Fibroblast of lung (primary cell): ENCODE measurements around the gene SNRNP48. TPM values are rescaled to one million over a fixed set of nuclear protein-coding genes. Genes with fewer than 3 reads are reported as not detected.

ENCODE experiments used
- DNase-seq, 2 donors: peaks; one replicate each; pipeline versions ENCODE4 v3.0.0 to v3.0.0-alpha.2; 2010; ENCODE audit warnings: low read depth in 2 of 2
- H2AFZ ChIP-seq: 2 replicates; pipeline ENCODE4 v1.5.1; 2012; ENCODE audit warnings: low read length, control low read depth, inconsistent platforms
- H3K27ac ChIP-seq: 2 replicates; pipeline ENCODE4 v1.5.1; 2011; ENCODE audit warnings: low read length, control low read depth; ENCODE audit not compliant: insufficient read depth
- H3K27me3 ChIP-seq: 2 replicates; pipeline ENCODE4 v1.5.1; 2011; ENCODE audit warnings: mild to moderate bottlenecking, low read length; ENCODE audit not compliant: control insufficient read depth, insufficient read depth
- H3K36me3 ChIP-seq: 2 replicates; pipeline ENCODE4 v1.5.1; 2011; ENCODE audit warnings: low read length; ENCODE audit not compliant: control insufficient read depth, insufficient read depth
- H3K4me1 ChIP-seq: 2 replicates; pipeline ENCODE4 v1.5.1; 2011; ENCODE audit warnings: low read length; ENCODE audit not compliant: control insufficient read depth, insufficient read depth; ENCODE audit errors: extremely low read depth
- H3K4me2 ChIP-seq: 2 replicates; pipeline ENCODE4 v1.5.1; 2011; ENCODE audit warnings: low read length, control low read depth; ENCODE audit not compliant: insufficient read depth; ENCODE audit errors: extremely low read depth
- H3K4me3 ChIP-seq, 4 experiments: fragments of 200-600 bp in 1 of 4; sonication (generic) in 1 of 4; replicated peaks in 1 of 4; 2 replicates each; pipeline ENCODE4 v1.5.1; 2011 to 2016; ENCODE audit warnings: low read length in 4 of 4, low read depth in 3 of 4, mild to moderate bottlenecking in 3 of 4, control low read depth in 2 of 4, inconsistent platforms in 1 of 4, mixed read lengths in 1 of 4; ENCODE audit not compliant: insufficient read depth in 1 of 4; ENCODE audit errors: control extremely low read depth in 1 of 4
- H3K79me2 ChIP-seq: 2 replicates; pipeline ENCODE4 v1.5.1; 2012; ENCODE audit warnings: mild to moderate bottlenecking, low read length, inconsistent platforms; ENCODE audit not compliant: control insufficient read depth, insufficient read depth
- H3K9ac ChIP-seq: 2 replicates; pipeline ENCODE4 v1.5.1; 2011; ENCODE audit warnings: mild to moderate bottlenecking, low read length, control low read depth; ENCODE audit not compliant: insufficient read depth
- H3K9me3 ChIP-seq: 2 replicates; pipeline ENCODE4 v1.5.1; 2012; ENCODE audit warnings: low read depth, low read length; ENCODE audit not compliant: control insufficient read depth, insufficient read depth
- H4K20me1 ChIP-seq: 2 replicates; pipeline ENCODE4 v1.5.1; 2011; ENCODE audit warnings: low read length; ENCODE audit not compliant: control insufficient read depth, insufficient read depth; ENCODE audit errors: extremely low read depth
- EZH2 ChIP-seq: IDR thresholded peaks from 2 replicates; pipeline ENCODE4 v1.5.1; 2012; ENCODE audit warnings: low read length, control low read depth, mild to moderate bottlenecking; ENCODE audit errors: missing control alignments
- polyA plus RNA-seq, 2 donors: library from polyadenylated mRNA; depleted of rRNA in 1 of 2; stranded (reverse) in 1 of 2; unstranded in 1 of 2; fragments of >200 nt; gene quantifications; 2 replicates each; pipeline ENCODE4 v1.2.1, GENCODE V29; 2011 to 2012; ENCODE audit warnings: missing spikeins in 1 of 2
- total RNA-seq: library from RNA; depleted of rRNA; stranded (reverse); fragments of >200 nt; gene quantifications from 2 replicates; pipeline ENCODE4 v1.2.1, GENCODE V29; 2014
- TF ChIP-seq, protein P1 (sequence below), 2 donors: IDR thresholded peaks in 1 of 2; conservative IDR thresholded peaks in 1 of 2; 1 replicate in 1 of 2; 2 replicates in 1 of 2; pipeline ENCODE4 v1.5.1; 2011 to 2012; ENCODE audit warnings: low read length in 2 of 2, control low read depth in 1 of 2, inconsistent platforms in 1 of 2, low read depth in 1 of 2, mild to moderate bottlenecking in 1 of 2

SNRNP48 gene
- total and polyA plus RNA-seq, 2 donors (not counting 1 experiment from before 2014, with no cell fraction given): 8.3 to 9.1 TPM

- TF ChIP-seq EZH2: no peak
- TF ChIP-seq, protein P1, sequence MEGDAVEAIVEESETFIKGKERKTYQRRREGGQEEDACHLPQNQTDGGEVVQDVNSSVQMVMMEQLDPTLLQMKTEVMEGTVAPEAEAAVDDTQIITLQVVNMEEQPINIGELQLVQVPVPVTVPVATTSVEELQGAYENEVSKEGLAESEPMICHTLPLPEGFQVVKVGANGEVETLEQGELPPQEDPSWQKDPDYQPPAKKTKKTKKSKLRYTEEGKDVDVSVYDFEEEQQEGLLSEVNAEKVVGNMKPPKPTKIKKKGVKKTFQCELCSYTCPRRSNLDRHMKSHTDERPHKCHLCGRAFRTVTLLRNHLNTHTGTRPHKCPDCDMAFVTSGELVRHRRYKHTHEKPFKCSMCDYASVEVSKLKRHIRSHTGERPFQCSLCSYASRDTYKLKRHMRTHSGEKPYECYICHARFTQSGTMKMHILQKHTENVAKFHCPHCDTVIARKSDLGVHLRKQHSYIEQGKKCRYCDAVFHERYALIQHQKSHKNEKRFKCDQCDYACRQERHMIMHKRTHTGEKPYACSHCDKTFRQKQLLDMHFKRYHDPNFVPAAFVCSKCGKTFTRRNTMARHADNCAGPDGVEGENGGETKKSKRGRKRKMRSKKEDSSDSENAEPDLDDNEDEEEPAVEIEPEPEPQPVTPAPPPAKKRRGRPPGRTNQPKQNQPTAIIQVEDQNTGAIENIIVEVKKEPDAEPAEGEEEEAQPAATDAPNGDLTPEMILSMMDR (conservative IDR thresholded peaks at IDR 0.05 in 1 of 2, IDR thresholded peaks at IDR 0.05 in 1 of 2; ENCODE audit: low read depth in 1 of 2, low read length in 2 of 2): no peak
- H3K36me3 ChIP-seq: no peaks in the 10 kb centered on the region
Observed at GRCh38 chr6:7578931-7579330, 11.1 kb upstream of the SNRNP48 start.

DNA sequence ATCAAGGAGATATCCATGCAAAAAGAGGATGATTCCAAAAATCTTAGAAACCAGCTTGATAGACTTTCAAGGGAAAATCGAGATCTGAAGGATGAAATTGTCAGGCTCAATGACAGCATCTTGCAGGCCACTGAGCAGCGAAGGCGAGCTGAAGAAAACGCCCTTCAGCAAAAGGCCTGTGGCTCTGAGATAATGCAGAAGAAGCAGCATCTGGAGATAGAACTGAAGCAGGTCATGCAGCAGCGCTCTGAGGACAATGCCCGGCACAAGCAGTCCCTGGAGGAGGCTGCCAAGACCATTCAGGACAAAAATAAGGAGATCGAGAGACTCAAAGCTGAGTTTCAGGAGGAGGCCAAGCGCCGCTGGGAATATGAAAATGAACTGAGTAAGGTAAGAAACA is 10.1 kb upstream of the SNRNP48 start:
- TF ChIP-seq, protein P1 (conservative IDR thresholded peaks at IDR 0.05 in 1 of 2, IDR thresholded peaks at IDR 0.05 in 1 of 2; ENCODE audit: low read depth in 1 of 2, low read length in 2 of 2): no peak
- TF ChIP-seq EZH2: no peak
- Histone ChIP-seq H3K27me3 (peaks cover 3% of the 10 kb centered on the region), H3K9ac (no peak overlapping the region), H2AFZ (no peak overlapping the region), H3K4me3 (no peak overlapping the region), H3K4me1 (no peaks in the 10 kb centered on the region), H3K4me2 (no peak overlapping the region), H3K9me3 (no peaks in the 10 kb centered on the region), H3K36me3 (no peaks in the 10 kb centered on the region), H4K20me1 (no peaks in the 10 kb centered on the region), H3K27ac (no peak overlapping the region), H3K79me2 (no peaks in the 10 kb centered on the region)
- no peak for DNase-seq

More at GRCh38 chr6:7578931-7579330, 11.1 kb upstream of the SNRNP48 start:
- H3K4me2 ChIP-seq: no peak overlapping the region
- no peaks in the 10 kb centered on the region for H3K4me1 ChIP-seq
- H3K9ac ChIP-seq: no peak overlapping the region
- no peak overlapping the region for H3K27ac ChIP-seq
- H3K27me3 ChIP-seq: peaks cover 3% of the 10 kb centered on the region
- H3K9me3 ChIP-seq: no peaks in the 10 kb centered on the region
- H4K20me1 ChIP-seq: no peaks in the 10 kb centered on the region
- H3K79me2 ChIP-seq: no peaks in the 10 kb centered on the region
- H3K4me3 ChIP-seq: no peak overlapping the region
- DNase-seq: no peak
- no peak overlapping the region for H2AFZ ChIP-seq

DNA sequence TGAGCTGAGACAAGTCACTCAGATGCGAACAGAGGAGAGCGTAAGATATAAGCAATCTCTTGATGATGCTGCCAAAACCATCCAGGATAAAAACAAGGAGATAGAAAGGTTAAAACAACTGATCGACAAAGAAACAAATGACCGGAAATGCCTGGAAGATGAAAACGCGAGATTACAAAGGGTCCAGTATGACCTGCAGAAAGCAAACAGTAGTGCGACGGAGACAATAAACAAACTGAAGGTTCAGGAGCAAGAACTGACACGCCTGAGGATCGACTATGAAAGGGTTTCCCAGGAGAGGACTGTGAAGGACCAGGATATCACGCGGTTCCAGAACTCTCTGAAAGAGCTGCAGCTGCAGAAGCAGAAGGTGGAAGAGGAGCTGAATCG is 9.5 kb upstream of the SNRNP48 start:
- Histone ChIP-seq H3K4me1 (no peaks in the 10 kb centered on the region), H3K9me3 (no peaks in the 10 kb centered on the region), H3K4me3 (no peak overlapping the region), H3K36me3 (no peaks in the 10 kb centered on the region), H3K9ac (no peak overlapping the region), H3K79me2 (no peaks in the 10 kb centered on the region), H3K4me2 (no peak overlapping the region), H2AFZ (no peak overlapping the region), H3K27me3 (peaks cover 3% of the 10 kb centered on the region), H4K20me1 (no peaks in the 10 kb centered on the region), H3K27ac (no peak overlapping the region)
- TF ChIP-seq EZH2: no peak
- TF ChIP-seq, protein P1 (conservative IDR thresholded peaks at IDR 0.05 in 1 of 2, IDR thresholded peaks at IDR 0.05 in 1 of 2; ENCODE audit: low read depth in 1 of 2, low read length in 2 of 2): no peak
- DNase-seq: no peak
